Heart left ventricle (tissue), 16 donors: ENCODE measurements around the gene ELANE. TPM values are rescaled to one million over a fixed set of nuclear protein-coding genes. Genes with fewer than 3 reads are reported as not detected.
A peak's percentile ranks its signal among the peaks of the same experiment; 100 is the strongest.

ENCODE experiments used
- ATAC-seq, 4 donors: fragments of 200-7000 bp; cut with Tn5 transposase; one replicate each; pipeline ENCODE4 v1.9.1; 2020 to 2022; ENCODE audit warnings: moderate library complexity in 4 of 4, mild to moderate bottlenecking in 3 of 4, moderate number of reproducible peaks in 1 of 4
- DNase-seq, 5 donors: peaks; one replicate each; pipeline ENCODE4 v3.0.0-alpha.2; 2020
- H3K27ac ChIP-seq, 12 donors: fragments of 200-600 bp; sonication (generic) in 4 of 12; one replicate each; pipeline versions ENCODE4 v1.5.0 to v1.8.0; 2016 to 2022; ENCODE audit warnings: mild to moderate bottlenecking in 2 of 12
- H3K27me3 ChIP-seq, 9 donors: fragments of 200-600 bp; sonication (generic) in 2 of 9; one replicate each; pipeline versions ENCODE4 v1.5.1 to v1.8.0; 2016 to 2022; ENCODE audit warnings: mild to moderate bottlenecking in 3 of 9
- H3K36me3 ChIP-seq, 9 donors: fragments of 200-600 bp; sonication (generic) in 2 of 9; one replicate each; pipeline versions ENCODE4 v1.5.0 to v1.8.0; 2018 to 2022; ENCODE audit warnings: mild to moderate bottlenecking in 2 of 9
- H3K4me1 ChIP-seq, 12 donors: fragments of 200-600 bp; sonication (generic) in 4 of 12; one replicate each; pipeline versions ENCODE4 v1.5.0 to v1.8.0; 2016 to 2022; ENCODE audit warnings: mild to moderate bottlenecking in 3 of 12
- H3K4me3 ChIP-seq, 12 donors: fragments of 200-600 bp; sonication (generic) in 4 of 12; one replicate each; pipeline versions ENCODE4 v1.5.0 to v1.8.0; 2017 to 2022; ENCODE audit warnings: mild to moderate bottlenecking in 9 of 12, moderate library complexity in 4 of 12
- H3K9me3 ChIP-seq, 12 donors: fragments of 200-600 bp; sonication (generic) in 4 of 12; one replicate each; pipeline versions ENCODE4 v1.5.0 to v1.8.0; 2016 to 2022; ENCODE audit warnings: mild to moderate bottlenecking in 1 of 12
- CTCF ChIP-seq, 12 donors: fragments of 200-600 bp; sonication (generic) in 4 of 12; IDR thresholded peaks; one replicate each; pipeline versions ENCODE4 v1.5.0 to v1.8.0; 2018 to 2022; ENCODE audit warnings: antibody characterized with exemption in 12 of 12, mild to moderate bottlenecking in 5 of 12
- POLR2A ChIP-seq, 2 donors: fragments of 450-650 bp; IDR thresholded peaks; one replicate each; pipeline ENCODE4 v1.6.1; 2017; ENCODE audit warnings: antibody characterized with exemption in 2 of 2, mild to moderate bottlenecking in 2 of 2, moderate library complexity in 2 of 2
- WGBS, 4 donors: extraction: QIAGEN DNeasy Blood & Tissue Kit in 2 of 4; methylation state at CpG; one replicate each; pipeline versions ENCODE4 v1.1.5 to v1.1.7; 2013 to 2018; 5-methylcytosine and 5-hydroxymethylcytosine counted together
- intact Hi-C, 10 donors: fragments of 100-400 bp; cut with DNase I; formaldehyde crosslinking; loops; one replicate each; pipeline versions ENCODE4 v1.11.1 to v1.14.2; 2022
- polyA plus RNA-seq, 2 donors: library from polyadenylated mRNA; stranded (reverse); fragments of 200-250 nt; gene quantifications; one replicate each; pipeline ENCODE4 v1.2.3, GENCODE V29; 2013
- total RNA-seq, 9 donors: library from RNA; depleted of rRNA in 2 of 9; stranded (reverse); fragments of >200 nt in 2 of 9; fragmentation: NEBNext Ultra II Directional in 3 of 9; extraction: Animal tissue kit (Norgen Biotek cat#: 25700) in 3 of 9; gene quantifications; one replicate each; pipeline versions ENCODE4 v1.1.0 to v1.2.4, GENCODE V29; 2016 to 2023
- donor health status: ischemic (EF 13 %, LVEDD 7.1; RV severe dilation, severe dysfunction).
- donor health status: healthy with polysubstance abuse.
- donor health status: DM: no; HTN: yes; CAD: no.
- donor health status: DM: no; HTN: no; CAD: no.
- donor health status: ischemic (EF 25% LVEDD 6.9; RV normal size, moderate dysfunction).
- donor health status: ischemic (EF 25% LVEDD 5.7; RV mildly dilated, moderate dysfunction).
- donor health status: healthy.
- donor health status: DM: yes; HTN: yes; CAD: no.
- donor health status: ischemic (EF 35%, LVEDD 5.7; RV mildly dilated, moderate dysfunction).
- donor health status: nonischemic (EF 11% LVEDD 7.7; RV severe dilation, severe dysfunction).
- donor health status: DM: yes; HTN: yes; CAD: no.
- donor health status: PGD.
- donor health status: ischemic (EF 29% LVEDD 5.4; RV normal size, mild dysfunction).
- donor health status: nonischemic (EF 23%, LVEDD 6.1; RV moderate dilation, normal function).

Gene ELANE
- total and polyA plus RNA-seq, 11 donors: 0.42 to 1.8 (median 1.2) TPM; not detected in 5

GRCh38 chr19:900302-901111 lies 48.4 kb downstream of the ELANE start:
- H3K36me3 ChIP-seq: peaks cover 0 to 42% (median 14%) of the 10 kb centered on the region in 9 donors
- no peak for DNase-seq
- no peak overlapping the region for H3K4me3 ChIP-seq
- ATAC-seq: peak in 1 of 4 donors; percentile 13
- intact Hi-C loops: no loop called here
- H3K9me3 ChIP-seq: no peaks in the 10 kb centered on the region
- H3K27me3 ChIP-seq: no peaks in the 10 kb centered on the region
- WGBS, 4 donors: 84 to 87% (median 86%) methylated on average over 24 to 30 of the region's 30 CpGs
- TF ChIP-seq CTCF (IDR thresholded peaks at IDR 0.05) (no peak), POLR2A (IDR thresholded peaks at IDR 0.05) (no peak)
- H3K27ac ChIP-seq: no peak overlapping the region
- no peaks in the 10 kb centered on the region for H3K4me1 ChIP-seq

- no peak for TF ChIP-seq POLR2A (IDR thresholded peaks at IDR 0.05)
- TF ChIP-seq CTCF (IDR thresholded peaks at IDR 0.05): no peak
- Histone ChIP-seq H3K36me3 (peaks cover 0 to 42% (median 14%) of the 10 kb centered on the region in 9 donors), H3K27me3 (no peaks in the 10 kb centered on the region), H3K4me1 (no peaks in the 10 kb centered on the region), H3K9me3 (no peaks in the 10 kb centered on the region), H3K27ac (no peak overlapping the region), H3K4me3 (no peak overlapping the region)
- ATAC-seq (no peak), DNase-seq (no peak)
- intact Hi-C loops: no loop called here
- WGBS, 4 donors: 94 to 97% (median 95%) methylated on average over 26 to 27 of the region's 27 CpGs
Measured at GRCh38 chr19:901216-902092, 49.4 kb downstream of the ELANE start.

- ATAC-seq (no peak), DNase-seq (peak in 1 of 5 donors; percentile 6)
- intact Hi-C loops: no loop called here
- peaks cover 0 to 2% (median 0%) of the 10 kb centered on the region in 12 donors for H3K4me1 ChIP-seq
- 76 to 87% (median 82%) methylated on average over 4 to 7 of the region's 7 CpGs for WGBS, 4 donors
- H3K36me3 ChIP-seq: peaks cover 0 to 38% (median 14%) of the 10 kb centered on the region in 9 donors
- H3K9me3 ChIP-seq: no peaks in the 10 kb centered on the region
- no peak overlapping the region for H3K27ac ChIP-seq
- H3K27me3 ChIP-seq: no peaks in the 10 kb centered on the region
- H3K4me3 ChIP-seq: no peak overlapping the region
- TF ChIP-seq POLR2A (IDR thresholded peaks at IDR 0.05): no peak
- no peak for TF ChIP-seq CTCF (IDR thresholded peaks at IDR 0.05)
Measured at GRCh38 chr19:902093-902370, 49.9 kb downstream of the ELANE start.
